ENCODE measurements around the gene TMCO1. TPM values are rescaled to one million over a fixed set of nuclear protein-coding genes. Genes with fewer than 3 reads are reported as not detected.
"Not testable (repeated sequence)": the region's sequence is repeated elsewhere in the genome, so short reads cannot be mapped to it uniquely, and the experiment has no call there.

Gene TMCO1
- total RNA-seq, 1 experiment from 2014 or later: 70.1 TPM

DNA sequence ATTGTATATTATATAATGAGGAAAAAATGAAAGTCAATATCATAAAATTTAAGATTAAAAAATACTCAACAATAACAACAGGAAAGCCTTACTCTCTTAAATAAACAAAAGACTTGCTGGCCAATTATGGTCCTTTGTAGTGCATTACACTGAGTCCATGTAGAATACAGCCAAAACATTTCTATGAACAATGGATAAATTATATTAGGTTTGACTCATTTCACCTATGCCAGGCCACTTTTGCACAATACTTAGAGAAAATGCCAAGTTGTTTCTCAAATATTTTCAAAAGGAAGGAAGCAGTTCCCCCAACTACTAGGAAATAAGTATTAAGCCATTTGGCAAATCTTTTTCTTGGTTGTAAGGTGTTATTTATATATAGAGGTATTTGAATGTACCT, 38.9 kb upstream of the TMCO1 start:
- Histone ChIP-seq H3K4me2 (ENCODE audit: insufficient read depth, insufficient read length, low read length) (no peak overlapping the region), H2BK20ac (ENCODE audit: low read depth, low read length, poor library complexity, severe bottlenecking) (no peak overlapping the region)
- TF ChIP-seq, protein P1, sequence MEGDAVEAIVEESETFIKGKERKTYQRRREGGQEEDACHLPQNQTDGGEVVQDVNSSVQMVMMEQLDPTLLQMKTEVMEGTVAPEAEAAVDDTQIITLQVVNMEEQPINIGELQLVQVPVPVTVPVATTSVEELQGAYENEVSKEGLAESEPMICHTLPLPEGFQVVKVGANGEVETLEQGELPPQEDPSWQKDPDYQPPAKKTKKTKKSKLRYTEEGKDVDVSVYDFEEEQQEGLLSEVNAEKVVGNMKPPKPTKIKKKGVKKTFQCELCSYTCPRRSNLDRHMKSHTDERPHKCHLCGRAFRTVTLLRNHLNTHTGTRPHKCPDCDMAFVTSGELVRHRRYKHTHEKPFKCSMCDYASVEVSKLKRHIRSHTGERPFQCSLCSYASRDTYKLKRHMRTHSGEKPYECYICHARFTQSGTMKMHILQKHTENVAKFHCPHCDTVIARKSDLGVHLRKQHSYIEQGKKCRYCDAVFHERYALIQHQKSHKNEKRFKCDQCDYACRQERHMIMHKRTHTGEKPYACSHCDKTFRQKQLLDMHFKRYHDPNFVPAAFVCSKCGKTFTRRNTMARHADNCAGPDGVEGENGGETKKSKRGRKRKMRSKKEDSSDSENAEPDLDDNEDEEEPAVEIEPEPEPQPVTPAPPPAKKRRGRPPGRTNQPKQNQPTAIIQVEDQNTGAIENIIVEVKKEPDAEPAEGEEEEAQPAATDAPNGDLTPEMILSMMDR (conservative IDR thresholded peaks at IDR 0.05): no peak

DNA sequence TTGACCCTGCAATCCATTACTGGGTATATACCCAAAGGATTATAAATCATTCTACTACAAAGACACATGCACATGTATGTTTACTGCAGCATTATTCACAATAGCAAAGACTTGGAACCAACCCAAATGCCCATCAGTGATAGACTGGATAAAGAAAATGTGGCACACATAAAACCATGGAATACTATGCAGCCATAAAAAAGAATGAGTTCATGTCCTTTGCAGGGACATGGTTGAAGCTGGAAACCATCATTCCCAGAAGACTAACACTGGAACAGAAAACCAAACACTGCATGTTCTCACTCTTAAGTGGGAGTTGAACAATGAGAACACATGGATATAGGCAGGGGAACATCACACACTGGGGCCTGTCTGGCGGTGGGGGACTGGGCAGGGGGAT, 35.8 kb upstream of the TMCO1 start:
- H3K56ac ChIP-seq (ENCODE audit: insufficient read length, low read depth, low read length); H2BK120ac ChIP-seq (ENCODE audit: low read depth, low read length, poor library complexity, severe bottlenecking); H3T11ph ChIP-seq (ENCODE audit: low read length); H3K27me3 Mint-ChIP-seq (ENCODE audit: low read depth); H3K14ac ChIP-seq (ENCODE audit: insufficient read depth, low read length); H4K5ac ChIP-seq (ENCODE audit: insufficient read length, low read depth, low read length); H3K27me3 ChIP-seq (ENCODE audit: insufficient read depth, low read length); H3K4me2 ChIP-seq (ENCODE audit: insufficient read depth, insufficient read length, low read length); H2BK5ac ChIP-seq (ENCODE audit: insufficient read length, low read length); H3K4me1 ChIP-seq (ENCODE audit: insufficient read depth, low read length); DNase-seq; H2AFZ ChIP-seq (ENCODE audit: low read length); H3K9me3 ChIP-seq (ENCODE audit: control insufficient read depth, low read depth, low read length); H3K4ac ChIP-seq (ENCODE audit: low read depth, low read length); H3K9ac ChIP-seq (ENCODE audit: extremely low read depth, insufficient read length, low read length); H3K36me3 Mint-ChIP-seq (ENCODE audit: insufficient read depth in 1 of 3, low read depth in 3 of 3); H3K27ac Mint-ChIP-seq; H3K4me3 Mint-ChIP-seq; H2BK15ac ChIP-seq (ENCODE audit: low read depth, low read length); H4K20me1 ChIP-seq (ENCODE audit: control insufficient read depth, insufficient read depth, insufficient read length); H3K4me1 Mint-ChIP-seq; H3K79me2 ChIP-seq (ENCODE audit: insufficient read depth, low read length); H3K27ac ChIP-seq (ENCODE audit: insufficient read length, low read depth, low read length); H4K8ac ChIP-seq (replicated peaks; ENCODE audit: insufficient read length, low read depth, low read length); H4K91ac ChIP-seq (ENCODE audit: insufficient read length, low read depth, low read length); H3K23me2 ChIP-seq (ENCODE audit: insufficient read length, low read depth, low read length, poor library complexity, severe bottlenecking); H3K18ac ChIP-seq (ENCODE audit: insufficient read length, low read depth, low read length); H3K79me1 ChIP-seq (ENCODE audit: insufficient read depth, low read depth, low read length, poor library complexity, severe bottlenecking); H3K23ac ChIP-seq (ENCODE audit: insufficient read length, low read depth, low read length); H2BK12ac ChIP-seq (ENCODE audit: insufficient read length, low read depth, low read length); H2AK5ac ChIP-seq (ENCODE audit: insufficient read length, low read length); H2BK20ac ChIP-seq (ENCODE audit: low read depth, low read length, poor library complexity, severe bottlenecking): not testable (repeated sequence)
- WGBS (ENCODE audit: extremely low coverage, insufficient read length, low lambda C conversion rate): no CpG with 5 or more reads among the region's 1 CpG
- peaks cover 14 to 24% of the 10 kb centered on the region in 2 experiments for H3K9me3 Mint-ChIP-seq

More for the DNA sequence above, 38.9 kb upstream of the TMCO1 start:
- H3K79me1 ChIP-seq (ENCODE audit: insufficient read depth, low read depth, low read length, poor library complexity, severe bottlenecking): no peaks in the 10 kb centered on the region
- H2BK5ac ChIP-seq (ENCODE audit: insufficient read length, low read length): no peak overlapping the region
- DNase-seq: no peak
- H2AFZ ChIP-seq (ENCODE audit: low read length): no peak overlapping the region
- H2BK120ac ChIP-seq (ENCODE audit: low read depth, low read length, poor library complexity, severe bottlenecking): no peak overlapping the region
- no peak overlapping the region for H4K5ac ChIP-seq (ENCODE audit: insufficient read length, low read depth, low read length)
- no peak overlapping the region for H3K4me3 Mint-ChIP-seq
- H3T11ph ChIP-seq (ENCODE audit: low read length): no peak overlapping the region
- H2AK5ac ChIP-seq (ENCODE audit: insufficient read length, low read length): no peak overlapping the region
- H4K8ac ChIP-seq (replicated peaks; ENCODE audit: insufficient read length, low read depth, low read length): no peak overlapping the region
- H3K27me3 ChIP-seq (ENCODE audit: insufficient read depth, low read length): no peaks in the 10 kb centered on the region
- no peaks in the 10 kb centered on the region for H3K79me2 ChIP-seq (ENCODE audit: insufficient read depth, low read length)
- H4K91ac ChIP-seq (ENCODE audit: insufficient read length, low read depth, low read length): no peak overlapping the region
- H3K27me3 Mint-ChIP-seq (ENCODE audit: low read depth): peaks cover 9% of the 10 kb centered on the region
- no peak overlapping the region for H2BK12ac ChIP-seq (ENCODE audit: insufficient read length, low read depth, low read length)
- no peaks in the 10 kb centered on the region for H3K36me3 Mint-ChIP-seq (ENCODE audit: insufficient read depth in 1 of 3, low read depth in 3 of 3)
- no peak overlapping the region for H3K56ac ChIP-seq (ENCODE audit: insufficient read length, low read depth, low read length)
- no peaks in the 10 kb centered on the region for H4K20me1 ChIP-seq (ENCODE audit: control insufficient read depth, insufficient read depth, insufficient read length)
- H3K4me1 Mint-ChIP-seq: no peaks in the 10 kb centered on the region
- H3K9ac ChIP-seq (ENCODE audit: extremely low read depth, insufficient read length, low read length): no peak overlapping the region
- no peak overlapping the region for H3K18ac ChIP-seq (ENCODE audit: insufficient read length, low read depth, low read length)
- no peak overlapping the region for H3K23ac ChIP-seq (ENCODE audit: insufficient read length, low read depth, low read length)
- H3K27ac Mint-ChIP-seq: no peak overlapping the region
- H3K27ac ChIP-seq (ENCODE audit: insufficient read length, low read depth, low read length): no peak overlapping the region
- no peaks in the 10 kb centered on the region for H3K4me1 ChIP-seq (ENCODE audit: insufficient read depth, low read length)
- H3K9me3 ChIP-seq (ENCODE audit: control insufficient read depth, low read depth, low read length): no peaks in the 10 kb centered on the region
- no peak overlapping the region for H2BK15ac ChIP-seq (ENCODE audit: low read depth, low read length)
- H3K4ac ChIP-seq (ENCODE audit: low read depth, low read length): no peak overlapping the region
- no peak overlapping the region for H3K14ac ChIP-seq (ENCODE audit: insufficient read depth, low read length)
- peaks cover 6 to 12% of the 10 kb centered on the region in 2 experiments; a peak in 3 of 5 replicates for H3K9me3 Mint-ChIP-seq
- no peaks in the 10 kb centered on the region for H3K23me2 ChIP-seq (ENCODE audit: insufficient read length, low read depth, low read length, poor library complexity, severe bottlenecking)
